Activated CD4-positive, alpha-beta T cell treated with anti-CD3 and anti-CD28 coated beads, Interleukin-2, amount 50 U/mL, for 48 hours (primary cell): Measurements from ENCODE around the gene COPG2.
"Not testable (repeated sequence)": the region's sequence is repeated elsewhere in the genome, so short reads cannot be mapped to it uniquely, and the experiment has no call there.

Experiments
- DNase-seq, 2 experiments: peaks; one replicate each; pipeline ENCODE4 v3.0.0-alpha.2; 2020

Gene COPG2

GRCh38 chr7:130648580-130648979, 20.0 kb downstream of the COPG2 start:
- no peak for DNase-seq

- DNase-seq, result no peak
Observed at GRCh38 chr7:130642383-130642782, 26.2 kb downstream of the COPG2 start.

GRCh38 chr7:130641497-130641896, 27.1 kb downstream of the COPG2 start:
- DNase-seq, result no peak

GRCh38 chr7:130641040-130641439, 27.5 kb downstream of the COPG2 start:
- DNase-seq, result no peak

- DNase-seq, result no peak
Observed at GRCh38 chr7:130639388-130639787, 29.2 kb downstream of the COPG2 start.

- no peak for DNase-seq
Observed at GRCh38 chr7:130632111-130632510, 36.4 kb downstream of the COPG2 start.

- no peak for DNase-seq
Observed at GRCh38 chr7:130628901-130629300, 39.6 kb downstream of the COPG2 start.

GRCh38 chr7:130627775-130628174, 40.8 kb downstream of the COPG2 start:
- no peak for DNase-seq

GRCh38 chr7:130622866-130623265, 45.7 kb downstream of the COPG2 start:
- DNase-seq, result no peak

GRCh38 chr7:130615583-130615982, 53.0 kb downstream of the COPG2 start:
- DNase-seq, result no peak

- no peak for DNase-seq
Observed at GRCh38 chr7:130614449-130614848, 54.1 kb downstream of the COPG2 start.

- DNase-seq, result no peak
Observed at GRCh38 chr7:130611218-130611617, 57.3 kb downstream of the COPG2 start.

GRCh38 chr7:130607066-130607465, 61.5 kb downstream of the COPG2 start:
- DNase-seq, result not testable (repeated sequence)

- no peak for DNase-seq
Observed at GRCh38 chr7:130606161-130606560, 62.4 kb downstream of the COPG2 start.

- DNase-seq, result no peak
Observed at GRCh38 chr7:130598056-130598455, 70.5 kb downstream of the COPG2 start.

GRCh38 chr7:130595986-130596385, 72.6 kb downstream of the COPG2 start:
- no peak for DNase-seq

GRCh38 chr7:130593033-130593432, 75.5 kb downstream of the COPG2 start:
- DNase-seq, result no peak

GRCh38 chr7:130591464-130591863, 77.1 kb downstream of the COPG2 start:
- not testable (repeated sequence) for DNase-seq

GRCh38 chr7:130585932-130586331, 82.6 kb downstream of the COPG2 start:
- DNase-seq, result not testable (repeated sequence)

GRCh38 chr7:130575110-130575509, 93.4 kb downstream of the COPG2 start:
- DNase-seq, result not testable (repeated sequence)

GRCh38 chr7:130570144-130570543, 98.4 kb downstream of the COPG2 start:
- DNase-seq, result not testable (repeated sequence)

- DNase-seq, result no peak
Observed at GRCh38 chr7:130566898-130567280, 101.7 kb downstream of the COPG2 start.

- no peak for DNase-seq
Observed at GRCh38 chr7:130566168-130566897, 102.2 kb downstream of the COPG2 start.

GRCh38 chr7:130560972-130561371, 107.6 kb downstream of the COPG2 start:
- DNase-seq, result no peak

- no peak for DNase-seq
Observed at GRCh38 chr7:130559184-130559583, 109.4 kb downstream of the COPG2 start.
